WI38 (cell line): ENCODE data around the gene STK4.

Experiments used
- H3K4me3 ChIP-seq: 2 replicates; pipeline ENCODE4 v1.5.1; 2011; ENCODE audit warnings: low read depth, mild to moderate bottlenecking, control low read depth, low read length
- TF ChIP-seq, protein P1 (sequence below): IDR thresholded peaks from 2 replicates; pipeline ENCODE4 v1.5.1; 2012; ENCODE audit warnings: low read depth, mild to moderate bottlenecking, control low read depth, low read length

Gene STK4

DNA sequence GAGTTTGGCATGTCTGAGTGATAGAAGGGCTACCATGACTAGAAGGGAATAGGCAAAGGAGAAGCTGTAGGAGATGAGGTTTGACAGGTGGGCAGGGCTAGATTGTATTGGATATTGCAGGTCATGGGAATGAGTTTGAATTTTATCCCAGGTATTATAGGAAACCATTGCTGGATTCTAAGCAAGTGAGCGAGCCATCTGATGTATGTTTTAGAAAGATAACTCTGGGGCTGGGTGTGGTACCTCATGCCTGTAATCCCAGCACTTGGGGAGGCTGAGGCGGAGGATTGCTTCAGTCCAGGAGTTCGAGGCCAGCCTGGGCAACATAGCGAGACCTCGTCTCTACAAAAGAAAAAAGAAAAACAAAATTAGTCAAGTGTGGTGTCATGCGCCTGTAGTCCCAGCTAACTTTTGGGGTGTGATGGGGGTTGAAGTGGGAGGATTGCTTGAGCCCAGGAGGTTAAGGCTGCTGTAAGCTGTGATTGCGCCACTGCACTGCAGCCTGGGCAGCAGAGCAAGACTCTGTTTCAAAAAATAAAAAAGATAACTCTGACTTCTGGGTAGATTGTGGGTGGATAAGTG lies 16.9 kb downstream of the STK4 start:
- TF ChIP-seq, protein P1, sequence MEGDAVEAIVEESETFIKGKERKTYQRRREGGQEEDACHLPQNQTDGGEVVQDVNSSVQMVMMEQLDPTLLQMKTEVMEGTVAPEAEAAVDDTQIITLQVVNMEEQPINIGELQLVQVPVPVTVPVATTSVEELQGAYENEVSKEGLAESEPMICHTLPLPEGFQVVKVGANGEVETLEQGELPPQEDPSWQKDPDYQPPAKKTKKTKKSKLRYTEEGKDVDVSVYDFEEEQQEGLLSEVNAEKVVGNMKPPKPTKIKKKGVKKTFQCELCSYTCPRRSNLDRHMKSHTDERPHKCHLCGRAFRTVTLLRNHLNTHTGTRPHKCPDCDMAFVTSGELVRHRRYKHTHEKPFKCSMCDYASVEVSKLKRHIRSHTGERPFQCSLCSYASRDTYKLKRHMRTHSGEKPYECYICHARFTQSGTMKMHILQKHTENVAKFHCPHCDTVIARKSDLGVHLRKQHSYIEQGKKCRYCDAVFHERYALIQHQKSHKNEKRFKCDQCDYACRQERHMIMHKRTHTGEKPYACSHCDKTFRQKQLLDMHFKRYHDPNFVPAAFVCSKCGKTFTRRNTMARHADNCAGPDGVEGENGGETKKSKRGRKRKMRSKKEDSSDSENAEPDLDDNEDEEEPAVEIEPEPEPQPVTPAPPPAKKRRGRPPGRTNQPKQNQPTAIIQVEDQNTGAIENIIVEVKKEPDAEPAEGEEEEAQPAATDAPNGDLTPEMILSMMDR = no peak
- H3K4me3 ChIP-seq = no peak overlapping the region

DNA sequence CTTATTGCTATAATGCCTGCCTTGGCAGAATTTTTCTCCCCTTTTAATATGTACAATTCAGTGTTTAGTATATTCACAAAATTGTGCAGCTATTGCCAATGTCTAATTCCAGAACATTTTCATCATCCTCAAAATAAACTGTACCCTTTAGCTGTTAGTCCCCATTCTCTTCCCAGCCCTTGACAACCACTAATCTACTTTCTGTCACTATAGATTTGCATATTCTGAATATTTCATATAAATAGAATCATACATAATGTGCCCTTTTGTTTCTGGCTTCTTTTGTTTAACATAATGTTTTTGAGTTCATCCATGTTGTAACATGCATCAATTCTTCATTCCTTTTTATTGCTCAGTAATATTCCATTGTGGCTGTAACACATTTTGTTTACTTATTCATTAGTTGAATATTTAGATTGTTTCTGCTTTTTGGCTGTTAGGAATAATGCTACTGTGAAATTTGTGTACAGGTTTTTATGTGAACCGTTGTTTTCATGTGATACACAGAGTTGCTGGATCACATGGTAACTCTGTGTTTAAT lies 22.4 kb downstream of the STK4 start:
- H3K4me3 ChIP-seq = no peak overlapping the region
- TF ChIP-seq, protein P1 = no peak

DNA sequence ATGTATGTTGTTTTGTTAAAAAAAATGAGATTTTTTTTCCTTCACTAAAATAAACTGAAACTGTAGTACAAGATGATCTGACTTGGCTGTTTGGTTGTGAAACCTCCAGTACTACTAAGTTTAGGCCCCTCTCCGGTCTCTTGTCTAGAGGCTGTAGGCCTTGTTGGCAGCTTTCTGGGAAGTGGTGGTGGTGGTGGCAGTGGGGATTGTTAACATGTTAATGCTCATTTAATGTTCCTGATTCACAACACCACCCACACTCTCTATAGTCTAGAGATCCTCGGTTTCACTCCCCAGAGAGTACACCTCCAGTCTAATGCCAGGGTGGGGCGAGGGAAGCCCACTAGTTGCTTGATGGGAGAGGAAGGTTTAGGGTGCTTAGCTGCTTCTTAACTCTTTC lies 24.1 kb downstream of the STK4 start:
- TF ChIP-seq, protein P1 = no peak
- no peak overlapping the region for H3K4me3 ChIP-seq

DNA sequence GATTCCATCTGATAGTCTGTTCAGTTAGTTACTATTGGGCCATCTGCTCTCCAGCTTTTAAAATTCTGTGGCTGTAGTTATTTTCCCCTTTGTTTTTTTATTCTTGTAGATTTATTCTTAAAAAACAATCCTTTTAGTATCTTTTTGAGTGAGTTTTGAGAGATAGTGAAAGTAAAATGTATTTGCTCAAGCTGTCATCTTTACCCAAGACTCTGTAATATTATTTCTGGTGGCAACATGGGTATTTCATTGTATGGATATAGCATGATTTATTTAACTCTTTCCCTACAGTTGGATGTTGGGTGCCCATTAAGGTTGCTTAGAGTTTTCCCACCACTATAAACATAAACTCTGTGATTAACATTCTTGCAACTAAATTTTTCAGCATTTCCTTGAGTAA lies 24.6 kb downstream of the STK4 start:
- no peak overlapping the region for H3K4me3 ChIP-seq
- TF ChIP-seq, protein P1 = no peak

DNA sequence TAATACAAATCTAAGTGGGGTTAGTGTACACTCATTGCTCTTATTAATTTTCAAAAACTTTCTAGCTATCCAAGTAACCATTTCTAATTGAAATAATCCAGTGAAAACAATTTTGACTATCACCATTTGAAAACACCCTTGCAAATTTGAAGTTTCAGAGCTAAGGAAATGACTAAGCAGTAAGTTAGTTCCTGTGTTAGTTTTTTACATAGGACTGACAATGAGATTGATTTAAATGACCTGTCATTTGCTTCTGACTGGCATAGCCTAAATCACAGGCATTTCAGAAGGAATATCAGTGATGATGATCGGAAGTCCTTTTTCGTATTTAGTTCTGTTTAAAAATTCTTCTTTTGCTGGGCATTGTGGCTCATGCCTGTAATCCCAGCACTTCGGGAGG lies 27.0 kb downstream of the STK4 start:
- TF ChIP-seq, protein P1 = no peak
- H3K4me3 ChIP-seq = no peak overlapping the region

DNA sequence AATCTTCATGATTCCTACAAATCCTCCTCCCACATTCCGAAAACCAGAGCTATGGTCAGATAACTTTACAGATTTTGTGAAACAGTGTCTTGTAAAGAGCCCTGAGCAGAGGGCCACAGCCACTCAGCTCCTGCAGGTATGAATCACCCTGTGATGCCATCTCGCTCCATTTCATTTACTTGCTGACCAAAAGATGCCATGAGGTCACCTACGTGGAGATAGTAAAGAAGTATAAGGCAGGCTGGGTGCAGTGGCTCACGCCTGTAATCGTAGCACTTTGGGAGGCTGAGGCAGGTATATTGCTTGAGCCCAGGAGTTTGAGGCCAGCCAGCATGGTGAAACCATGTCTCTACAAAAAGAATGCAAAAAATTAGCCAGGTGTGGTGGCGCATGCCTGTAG lies 30.9 kb downstream of the STK4 start:
- TF ChIP-seq, protein P1 = no peak
- no peak overlapping the region for H3K4me3 ChIP-seq

DNA sequence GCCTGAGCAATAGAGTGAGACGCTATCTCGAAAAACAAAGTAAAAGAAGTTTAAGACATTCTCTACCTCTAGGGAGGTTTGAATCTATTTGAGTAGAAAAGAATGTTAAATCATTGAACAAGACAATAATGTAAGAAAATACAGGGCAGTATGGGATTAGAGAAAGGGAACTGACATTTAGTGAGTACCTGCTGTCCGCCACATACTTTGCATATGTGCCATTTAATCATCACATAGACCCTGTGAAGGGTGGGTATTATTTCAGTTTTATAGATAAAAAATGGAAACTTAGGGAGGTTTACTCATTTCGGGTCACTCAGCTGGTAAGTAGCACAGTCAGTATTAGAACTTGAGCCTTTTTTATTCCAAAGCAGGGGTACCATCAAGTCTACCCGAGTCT lies 31.4 kb downstream of the STK4 start:
- H3K4me3 ChIP-seq = no peak overlapping the region
- TF ChIP-seq, protein P1 = no peak
